Measurements from ENCODE around the gene COPRS. TPM values are rescaled to one million over a fixed set of nuclear protein-coding genes. Genes with fewer than 3 reads are reported as not detected.
A peak's percentile ranks its signal among the peaks of the same experiment; 100 is the strongest.
"Not testable (repeated sequence)": the region's sequence is repeated elsewhere in the genome, so short reads cannot be mapped to it uniquely, and the experiment has no call there.

Gene COPRS
- total and polyA plus RNA-seq, 4 donors = 56.9 to 122 (median 85.1) TPM

DNA sequence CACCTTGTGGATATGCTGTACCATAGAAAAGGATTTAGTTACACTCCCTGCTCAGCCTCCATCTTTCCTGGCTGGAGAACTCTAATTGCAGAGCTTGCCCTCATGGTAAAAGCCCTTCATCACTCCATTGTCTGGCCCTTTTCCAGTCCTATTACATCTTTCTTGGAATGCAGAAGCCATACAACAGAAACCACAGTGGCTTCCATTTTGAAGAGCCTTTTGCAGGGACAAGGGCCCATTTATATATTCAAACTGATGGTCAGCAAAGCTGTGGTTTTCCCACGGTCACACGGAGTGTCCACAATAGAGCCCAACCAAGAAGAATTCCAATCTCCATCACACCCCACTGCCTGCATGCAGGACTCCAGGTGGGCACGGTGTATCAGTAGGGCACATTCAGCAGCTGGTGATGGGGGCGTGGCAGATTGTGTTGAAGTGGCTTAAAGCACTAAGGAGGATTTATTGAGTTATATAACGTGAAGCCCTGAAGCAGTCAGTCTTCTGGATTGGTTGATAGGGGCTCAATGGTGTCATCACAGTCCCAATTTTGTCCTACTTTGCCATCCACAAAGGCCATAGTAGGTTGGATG is 20.3 kb downstream of the COPRS start:
- ATAC-seq (ENCODE audit: low FRiP score) = no peak

DNA sequence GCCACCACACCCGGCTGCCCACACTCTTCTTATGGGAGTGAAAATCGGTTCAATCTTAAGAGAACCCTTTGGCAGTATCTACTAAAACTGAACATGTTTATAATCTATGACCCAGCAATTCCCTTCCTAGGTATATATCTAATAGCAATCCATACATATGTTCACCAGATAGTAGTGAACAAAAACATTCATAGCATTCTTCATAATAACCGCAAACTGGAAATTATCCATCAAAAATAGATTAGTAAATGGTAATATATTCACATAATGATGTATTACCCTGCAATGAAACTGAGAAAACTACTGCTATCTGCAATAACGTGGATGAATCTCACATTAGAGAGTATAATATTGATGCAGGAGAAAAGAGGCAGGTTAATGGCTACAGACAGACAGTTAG is 23.1 kb downstream of the COPRS start:
- intact Hi-C loops (cut with DNase I) = no loop called here
- Histone ChIP-seq H3K4me3 (ENCODE audit: low read length in 2 of 2) (no peak overlapping the region), H3K27ac (ENCODE audit: low read depth in 1 of 2, low read length in 2 of 2) (no peak overlapping the region), H3K27me3 (ENCODE audit: control insufficient read depth in 1 of 2, insufficient read depth in 2 of 2, low read length in 1 of 2) (no peaks in the 10 kb centered on the region), H3K9me3 (ENCODE audit: control insufficient read depth, low read length) (no peaks in the 10 kb centered on the region), H3K36me3 (ENCODE audit: control insufficient read depth in 1 of 2, insufficient read depth in 2 of 2, low read length in 1 of 2) (no peaks in the 10 kb centered on the region), H3K4me1 (ENCODE audit: control insufficient read depth in 1 of 2, insufficient read depth in 2 of 2, low read length in 2 of 2) (no peaks in the 10 kb centered on the region)
- ATAC-seq (ENCODE audit: low FRiP score) (no peak), DNase-seq (no peak)
- 56 to 67% methylated on average over 4 of the region's 4 CpGs for WGBS, 2 donors

More for the DNA sequence above, 20.3 kb downstream of the COPRS start:
- WGBS, 2 donors = 95 to 96% methylated on average over 5 of the region's 5 CpGs
- no peak for DNase-seq
- Histone ChIP-seq H3K27ac (ENCODE audit: low read depth in 1 of 2, low read length in 2 of 2) (no peak overlapping the region), H3K27me3 (ENCODE audit: control insufficient read depth in 1 of 2, insufficient read depth in 2 of 2, low read length in 1 of 2) (no peaks in the 10 kb centered on the region), H3K9me3 (ENCODE audit: control insufficient read depth, low read length) (no peaks in the 10 kb centered on the region), H3K4me3 (ENCODE audit: low read length in 2 of 2) (no peak overlapping the region), H3K36me3 (ENCODE audit: control insufficient read depth in 1 of 2, insufficient read depth in 2 of 2, low read length in 1 of 2) (no peaks in the 10 kb centered on the region), H3K4me1 (ENCODE audit: control insufficient read depth in 1 of 2, insufficient read depth in 2 of 2, low read length in 2 of 2) (peaks cover 0 to 6% of the 10 kb centered on the region in 2 donors)
- intact Hi-C loops (cut with DNase I) = no loop called here

DNA sequence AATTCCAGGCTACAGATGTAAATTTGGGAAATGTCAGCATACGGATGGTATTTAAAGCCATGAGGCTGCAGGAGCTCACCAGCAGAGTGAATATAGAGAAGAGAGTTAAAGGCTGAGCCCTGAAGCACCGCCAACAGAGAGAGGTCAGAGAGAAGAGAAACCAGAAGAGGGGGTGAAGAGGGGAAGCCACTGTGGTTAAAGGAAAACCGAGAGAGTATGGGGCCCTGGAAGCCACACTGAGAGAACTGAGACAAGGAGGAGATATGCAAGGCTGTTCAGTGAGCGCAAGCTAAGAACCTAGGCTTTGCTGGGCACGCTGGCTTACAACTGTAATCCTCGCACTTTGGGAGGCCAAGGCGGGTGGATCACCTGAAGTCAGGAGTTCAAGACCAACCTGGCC is 24.6 kb downstream of the COPRS start:
- H3K4me1 ChIP-seq (ENCODE audit: control insufficient read depth in 1 of 2, insufficient read depth in 2 of 2, low read length in 2 of 2) = no peaks in the 10 kb centered on the region
- intact Hi-C loops (cut with DNase I) = no loop called here
- no peaks in the 10 kb centered on the region for H3K27me3 ChIP-seq (ENCODE audit: control insufficient read depth in 1 of 2, insufficient read depth in 2 of 2, low read length in 1 of 2)
- no peaks in the 10 kb centered on the region for H3K36me3 ChIP-seq (ENCODE audit: control insufficient read depth in 1 of 2, insufficient read depth in 2 of 2, low read length in 1 of 2)
- H3K27ac ChIP-seq (ENCODE audit: low read depth in 1 of 2, low read length in 2 of 2) = no peak overlapping the region
- no peak for DNase-seq
- H3K4me3 ChIP-seq (ENCODE audit: low read length in 2 of 2) = no peak overlapping the region
- WGBS, 2 donors = 83 to 86% methylated on average over 7 of the region's 7 CpGs
- H3K9me3 ChIP-seq (ENCODE audit: control insufficient read depth, low read length) = no peaks in the 10 kb centered on the region
- no peak for ATAC-seq (ENCODE audit: low FRiP score)

DNA sequence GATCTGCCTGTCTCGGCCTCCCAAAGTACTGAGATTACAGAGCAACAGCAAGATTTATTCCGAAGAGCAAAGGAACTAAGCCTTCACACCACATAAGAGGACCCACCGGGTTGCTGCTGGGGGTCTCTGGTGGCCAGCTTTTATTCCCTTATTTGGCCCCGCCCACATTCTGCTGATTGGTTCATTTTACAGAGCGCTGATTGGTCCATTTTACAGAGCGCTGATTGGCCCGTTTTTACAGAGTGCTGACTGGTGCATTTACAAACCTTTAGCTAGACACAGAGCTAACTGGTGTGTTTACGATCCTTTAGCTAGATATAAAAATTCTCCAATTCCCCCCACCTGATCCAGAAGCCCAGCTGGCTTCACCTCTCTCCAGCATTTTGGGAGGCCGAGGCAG is 26.3 kb downstream of the COPRS start:
- DNase-seq (no peak), ATAC-seq (ENCODE audit: low FRiP score) (no peak)

DNA sequence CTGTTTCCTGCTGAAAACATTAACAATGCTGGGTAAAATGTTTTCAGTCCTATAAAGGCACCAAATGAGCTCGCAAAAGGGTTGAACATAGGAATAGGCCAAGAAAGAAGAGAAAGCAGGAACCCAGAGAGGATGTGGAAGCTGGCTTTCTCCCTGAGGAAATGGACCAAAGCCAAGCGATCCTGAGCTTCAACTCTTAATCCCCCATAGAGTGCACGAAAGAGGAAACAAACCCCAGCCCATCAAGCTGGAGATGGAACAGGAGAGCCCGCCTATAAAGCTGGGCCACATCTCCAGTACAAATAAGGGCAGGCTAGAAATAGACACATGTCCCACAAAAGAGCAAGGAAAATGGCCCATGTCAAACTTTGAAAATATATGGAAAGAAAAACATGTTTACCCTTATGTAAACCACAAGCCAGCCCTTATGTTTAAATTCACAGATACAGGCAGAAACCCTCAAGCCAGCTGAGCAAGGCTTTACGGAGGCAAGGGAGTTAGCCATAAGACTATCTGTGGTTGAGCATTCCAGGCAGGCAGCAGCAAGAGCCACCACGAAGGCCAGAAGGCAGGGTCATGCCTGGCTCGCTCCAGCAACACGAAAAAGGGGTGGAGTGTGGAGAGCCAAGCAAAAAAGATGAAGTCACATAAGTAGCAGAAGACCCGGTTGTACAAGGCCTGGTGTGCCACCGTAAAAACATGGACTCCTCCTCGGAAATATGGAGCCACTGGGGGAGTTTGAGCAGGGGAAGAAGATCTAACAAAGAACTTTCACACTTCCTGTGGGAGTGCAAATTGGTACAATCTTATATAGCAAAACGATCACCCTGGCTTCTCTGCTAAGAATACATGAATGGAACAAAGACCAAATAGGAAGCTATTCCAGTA is 27.8 kb downstream of the COPRS start:
- Histone ChIP-seq H3K9me3 (ENCODE audit: control insufficient read depth, low read length) (no peaks in the 10 kb centered on the region), H3K36me3 (ENCODE audit: control insufficient read depth in 1 of 2, insufficient read depth in 2 of 2, low read length in 1 of 2) (no peaks in the 10 kb centered on the region), H3K4me1 (ENCODE audit: control insufficient read depth in 1 of 2, insufficient read depth in 2 of 2, low read length in 2 of 2) (no peaks in the 10 kb centered on the region), H3K27ac (ENCODE audit: low read depth in 1 of 2, low read length in 2 of 2) (peak overlapping the region in 1 of 2 donors; percentile 38), H3K4me3 (ENCODE audit: low read length in 2 of 2) (no peak overlapping the region), H3K27me3 (ENCODE audit: control insufficient read depth in 1 of 2, insufficient read depth in 2 of 2, low read length in 1 of 2) (no peaks in the 10 kb centered on the region)
- ATAC-seq (ENCODE audit: low FRiP score) = peak; percentile 41
- no peak for DNase-seq
- WGBS, 2 donors = 48 to 51% methylated on average over 12 of the region's 12 CpGs
- intact Hi-C loops (cut with DNase I) = no loop called here

More for the DNA sequence above, 26.3 kb downstream of the COPRS start:
- H3K27me3 ChIP-seq (ENCODE audit: control insufficient read depth in 1 of 2, insufficient read depth in 2 of 2, low read length in 1 of 2) = no peaks in the 10 kb centered on the region
- H3K9me3 ChIP-seq (ENCODE audit: control insufficient read depth, low read length) = no peaks in the 10 kb centered on the region
- H3K27ac ChIP-seq (ENCODE audit: low read depth in 1 of 2, low read length in 2 of 2) = no peak overlapping the region
- no peak overlapping the region for H3K4me3 ChIP-seq (ENCODE audit: low read length in 2 of 2)
- intact Hi-C loops (cut with DNase I) = no loop called here
- WGBS, 2 donors = 91% methylated on average over 9 of the region's 9 CpGs
- no peaks in the 10 kb centered on the region for H3K36me3 ChIP-seq (ENCODE audit: control insufficient read depth in 1 of 2, insufficient read depth in 2 of 2, low read length in 1 of 2)
- no peaks in the 10 kb centered on the region for H3K4me1 ChIP-seq (ENCODE audit: control insufficient read depth in 1 of 2, insufficient read depth in 2 of 2, low read length in 2 of 2)

DNA sequence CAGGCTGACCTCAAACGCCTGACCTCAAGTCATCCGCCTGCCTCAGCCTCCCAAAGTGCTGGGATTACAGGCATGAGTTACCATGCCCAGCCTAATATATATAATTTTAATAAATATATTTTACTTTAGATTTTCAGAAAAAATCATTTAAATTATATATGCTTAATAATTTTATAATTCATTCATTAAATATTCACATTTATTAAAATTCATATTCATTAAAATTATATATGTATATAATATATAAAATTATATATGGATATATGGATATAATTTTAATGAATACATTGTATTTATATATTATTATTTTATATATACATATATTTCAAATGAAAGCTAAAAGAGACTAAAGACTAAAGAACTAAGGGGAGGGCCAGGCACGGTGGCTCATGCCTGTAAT is 29.4 kb downstream of the COPRS start:
- no peaks in the 10 kb centered on the region for H3K4me1 ChIP-seq (ENCODE audit: control insufficient read depth in 1 of 2, insufficient read depth in 2 of 2, low read length in 2 of 2)
- no peak for ATAC-seq (ENCODE audit: low FRiP score)
- intact Hi-C loops (cut with DNase I) = no loop called here
- no peak overlapping the region for H3K27ac ChIP-seq (ENCODE audit: low read depth in 1 of 2, low read length in 2 of 2)
- no peak for DNase-seq
- no peaks in the 10 kb centered on the region for H3K9me3 ChIP-seq (ENCODE audit: control insufficient read depth, low read length)
- H3K4me3 ChIP-seq (ENCODE audit: low read length in 2 of 2) = no peak overlapping the region
- H3K36me3 ChIP-seq (ENCODE audit: control insufficient read depth in 1 of 2, insufficient read depth in 2 of 2, low read length in 1 of 2) = no peaks in the 10 kb centered on the region
- 96 to 99% methylated on average over 3 of the region's 3 CpGs for WGBS, 2 donors
- no peaks in the 10 kb centered on the region for H3K27me3 ChIP-seq (ENCODE audit: control insufficient read depth in 1 of 2, insufficient read depth in 2 of 2, low read length in 1 of 2)

DNA sequence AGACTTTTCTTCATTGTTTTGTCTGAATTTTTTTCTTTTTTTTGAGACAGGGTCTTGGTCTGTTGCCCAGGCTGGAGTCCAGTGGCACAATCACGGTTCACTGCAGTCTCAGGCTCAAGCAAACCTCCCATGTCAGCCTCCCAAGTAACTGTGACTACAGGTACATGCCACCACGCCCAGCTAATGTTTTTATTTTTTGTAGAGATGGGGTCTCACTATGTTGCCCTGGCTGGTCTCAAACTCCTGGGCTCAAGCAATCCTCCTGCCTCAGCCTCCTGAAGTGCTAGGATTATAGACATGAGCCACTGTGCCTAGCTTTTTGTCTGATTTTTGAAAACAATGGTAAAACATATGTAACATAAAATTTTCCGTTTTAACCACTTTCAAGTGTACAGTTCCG is 30.1 kb downstream of the COPRS start:
- WGBS, 2 donors = 83 to 85% methylated on average over 4 of the region's 4 CpGs
- ATAC-seq (ENCODE audit: low FRiP score); H3K4me1 ChIP-seq (ENCODE audit: control insufficient read depth in 1 of 2, insufficient read depth in 2 of 2, low read length in 2 of 2); H3K4me3 ChIP-seq (ENCODE audit: low read length in 2 of 2); H3K27ac ChIP-seq (ENCODE audit: low read depth in 1 of 2, low read length in 2 of 2); H3K36me3 ChIP-seq (ENCODE audit: control insufficient read depth in 1 of 2, insufficient read depth in 2 of 2, low read length in 1 of 2); H3K9me3 ChIP-seq (ENCODE audit: control insufficient read depth, low read length); DNase-seq; intact Hi-C loops (cut with DNase I); H3K27me3 ChIP-seq (ENCODE audit: control insufficient read depth in 1 of 2, insufficient read depth in 2 of 2, low read length in 1 of 2): not testable (repeated sequence)

DNA sequence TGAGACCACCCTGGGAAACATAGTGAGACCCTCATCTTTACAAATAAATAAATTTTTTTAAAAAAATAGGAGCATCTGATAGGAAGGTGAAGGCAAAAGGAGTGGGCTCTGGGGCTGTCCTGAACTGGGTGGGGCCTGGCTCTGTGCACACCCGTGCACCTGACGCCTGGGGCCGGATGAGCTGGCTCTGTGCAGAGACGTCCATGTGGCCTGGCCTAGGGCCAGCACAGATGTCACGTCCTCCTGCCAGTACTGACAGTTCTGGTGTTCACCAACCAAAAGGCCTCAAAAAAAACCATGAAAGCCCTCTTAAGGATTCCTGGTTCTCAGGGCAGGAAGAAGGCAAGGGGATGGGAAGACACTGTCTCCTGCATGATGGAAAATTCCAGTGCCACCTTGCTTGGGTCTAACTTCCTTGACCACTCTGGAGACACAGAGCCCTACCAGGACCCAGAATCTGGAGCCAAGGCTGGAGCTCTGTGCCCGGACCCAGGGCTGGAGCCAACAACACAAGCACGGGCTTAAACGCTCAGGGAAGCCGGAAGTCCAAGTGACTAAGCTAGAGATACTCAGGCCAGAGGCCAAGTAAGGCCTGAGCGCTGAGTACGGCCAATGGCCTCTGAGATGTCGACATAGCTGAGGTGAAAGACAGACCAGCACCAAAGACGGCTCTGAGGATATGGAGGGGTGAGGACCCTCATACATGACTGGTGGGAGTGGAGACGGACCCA is 32.9 kb downstream of the COPRS start:
- Histone ChIP-seq H3K4me3 (ENCODE audit: low read length in 2 of 2) (no peak overlapping the region), H3K4me1 (ENCODE audit: control insufficient read depth in 1 of 2, insufficient read depth in 2 of 2, low read length in 2 of 2) (peaks cover 0 to 3% of the 10 kb centered on the region in 2 donors), H3K9me3 (ENCODE audit: control insufficient read depth, low read length) (no peaks in the 10 kb centered on the region), H3K36me3 (ENCODE audit: control insufficient read depth in 1 of 2, insufficient read depth in 2 of 2, low read length in 1 of 2) (no peaks in the 10 kb centered on the region), H3K27ac (ENCODE audit: low read depth in 1 of 2, low read length in 2 of 2) (peak overlapping the region; percentile 14 to 67), H3K27me3 (ENCODE audit: control insufficient read depth in 1 of 2, insufficient read depth in 2 of 2, low read length in 1 of 2) (no peaks in the 10 kb centered on the region)
- intact Hi-C loops (cut with DNase I) = no loop called here
- ATAC-seq (ENCODE audit: low FRiP score) = peak; percentile 54
- 26 to 37% methylated on average over 14 of the region's 14 CpGs for WGBS, 2 donors
- peak; percentile 77 to 78 for DNase-seq
